PC-3 (cell line): ENCODE results near the gene GINS2. TPM values are rescaled to one million over a fixed set of nuclear protein-coding genes. Genes with fewer than 3 reads are reported as not detected.

Source experiments
- ATAC-seq: fragments of 200-7000 bp; cut with Tn5 transposase; 2 replicates; pipeline ENCODE4 v1.9.1; 2020; ENCODE audit warnings: mild to moderate bottlenecking, moderate library complexity
- BruUV-seq: library from RNA; stranded (reverse); fragments of 400-500 nt; replicated peaks from 2 replicates; lab custom pipeline; 2021; lab: Mats Ljungman, UMichigan
- CTCF ChIA-PET: fragments of 300-600 bp; sonication (Branson Sonifier 250); formaldehyde crosslinking; loops from one replicate; lab custom pipeline; 2022; ENCODE audit warnings: antibody characterized with exemption; lab: Charles Lee
- POLR2A ChIA-PET: fragments of 300-600 bp; sonication (Branson Sonifier 250); formaldehyde crosslinking; loops from one replicate; lab custom pipeline; 2022; ENCODE audit warnings: antibody characterized with exemption; ENCODE audit not compliant: unreplicated experiment; lab: Charles Lee
- DNase-seq: peaks from one replicate; pipeline ENCODE4 v3.0.0-alpha.2; 2015
- H2AFZ ChIP-seq: fragments of 300-600 bp; sonication (generic); 2 replicates; pipeline ENCODE4 v1.6.0; 2016; ENCODE audit warnings: antibody characterized with exemption, low read length
- H3F3A ChIP-seq: fragments of 300-600 bp; sonication (generic); one replicate; pipeline ENCODE4 v1.6.0; 2017; ENCODE audit warnings: antibody characterized with exemption, low read length, control low read depth, mild to moderate bottlenecking; ENCODE audit not compliant: unreplicated experiment
- H3K27ac ChIP-seq: fragments of 300-600 bp; sonication (generic); 2 replicates; pipeline ENCODE4 v1.5.1; 2016; ENCODE audit warnings: mild to moderate bottlenecking, low read length
- H3K27me3 ChIP-seq: fragments of 300-600 bp; sonication (generic); 2 replicates; pipeline ENCODE4 v1.6.1; 2016; ENCODE audit warnings: low read length, mixed read lengths
- H3K36me3 ChIP-seq: fragments of 300-600 bp; sonication (generic); 2 replicates; pipeline ENCODE4 v1.6.1; 2016; ENCODE audit warnings: low read depth, mixed run types, low read length, mixed read lengths
- H3K4me1 ChIP-seq: fragments of 300-600 bp; sonication (generic); 2 replicates; pipeline ENCODE4 v1.5.1; 2016; ENCODE audit warnings: low read length; ENCODE audit not compliant: insufficient read depth
- H3K4me2 ChIP-seq: fragments of 300-600 bp; sonication (generic); 2 replicates; pipeline ENCODE4 v1.6.0; 2016; ENCODE audit warnings: low read length
- H3K4me3 ChIP-seq: fragments of 300-600 bp; sonication (generic); 2 replicates; pipeline ENCODE4 v1.5.1; 2016; ENCODE audit warnings: mild to moderate bottlenecking, low read length, mixed read lengths
- H3K79me2 ChIP-seq: fragments of 300-600 bp; sonication (generic); 2 replicates; pipeline ENCODE4 v1.6.1; 2017; ENCODE audit warnings: low read length, mixed read lengths
- H3K9ac ChIP-seq: fragments of 300-600 bp; sonication (generic); 2 replicates; pipeline ENCODE4 v1.6.0; 2016; ENCODE audit warnings: mild to moderate bottlenecking, low read length
- H3K9me2 ChIP-seq: fragments of 300-600 bp; sonication (generic); replicated peaks from 2 replicates; pipeline ENCODE4 v1.6.1; 2016; ENCODE audit warnings: mixed run types, low read length, mixed read lengths
- H3K9me3 ChIP-seq: fragments of 300-600 bp; sonication (generic); 2 replicates; pipeline ENCODE4 v1.6.1; 2016; ENCODE audit warnings: low read length, mixed read lengths
- H4K20me1 ChIP-seq: fragments of 300-600 bp; sonication (generic); 2 replicates; pipeline ENCODE4 v1.6.1; 2016; ENCODE audit warnings: low read length, mixed read lengths
- EZH2 ChIP-seq: fragments of 300-600 bp; sonication (generic); IDR thresholded peaks from one replicate; pipeline ENCODE4 v1.6.1; 2017; ENCODE audit warnings: antibody characterized with exemption, mild to moderate bottlenecking, low read length; ENCODE audit not compliant: unreplicated experiment
- EZH2phosphoT487 ChIP-seq: fragments of 300-600 bp; sonication (generic); IDR thresholded peaks from 2 replicates; pipeline ENCODE4 v1.6.1; 2018; ENCODE audit warnings: mild to moderate bottlenecking, antibody characterized with exemption, low read length, borderline replicate concordance
- intact Hi-C: fragments of 100-400 bp; cut with micrococcal nuclease; formaldehyde crosslinking; loops from 2 replicates; pipeline ENCODE4 v1.9.0; 2023
- total RNA-seq: library from RNA; depleted of rRNA; stranded (reverse); fragments of >200 nt; gene quantifications from 2 replicates; pipeline ENCODE4 v1.2.3, GENCODE V29; 2014
- TF ChIP-seq, protein P1 (sequence below): fragments of 300-600 bp; sonication (generic); conservative IDR thresholded peaks from 2 replicates; pipeline ENCODE4 v1.5.1; 2017; ENCODE audit warnings: antibody characterized with exemption, low read depth, mild to moderate bottlenecking, low read length

Gene GINS2
- total RNA-seq, 1 experiment from 2014 or later, result 28.7 TPM

DNA sequence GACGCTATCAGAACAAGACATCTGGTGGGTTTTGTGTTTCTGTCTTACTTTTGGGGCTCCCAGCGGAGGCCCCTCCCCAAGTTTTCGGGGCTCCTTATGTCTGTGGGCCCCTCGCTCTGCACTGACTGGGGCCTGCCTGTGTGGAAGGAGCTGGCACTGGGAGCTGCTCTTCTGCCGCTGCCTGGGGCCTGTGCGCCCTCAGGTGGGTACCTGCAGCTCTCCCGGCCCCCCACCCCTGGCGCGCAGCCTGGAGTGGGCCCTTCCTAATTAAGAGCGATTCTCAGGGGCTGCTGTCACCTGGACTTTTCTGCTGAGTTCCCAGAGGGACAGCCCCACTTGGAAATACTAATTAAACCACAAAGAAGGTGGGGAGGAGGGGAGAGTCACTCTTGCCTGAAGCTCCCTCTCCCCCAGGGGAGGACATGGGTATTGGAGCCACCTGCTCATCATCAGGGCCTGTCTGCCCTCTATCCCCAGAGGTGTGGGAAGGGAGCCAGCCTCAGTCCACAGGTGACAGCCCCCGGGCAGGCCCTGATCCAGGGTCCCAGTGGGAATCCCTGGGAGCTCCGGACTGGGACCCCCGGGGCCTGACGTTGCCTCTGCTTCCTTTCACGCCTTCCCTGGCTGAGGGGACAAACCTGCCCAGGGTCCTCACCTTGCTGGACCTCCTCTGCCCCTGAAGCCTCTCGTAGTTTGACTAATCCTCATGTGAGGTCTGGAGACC lies 39.2 kb downstream of the GINS2 start:
- Histone ChIP-seq H4K20me1 (peaks cover 7% of the 10 kb centered on the region; the same call in 1 of the 2 replicates), H2AFZ (no peak overlapping the region), H3K9ac (no peak overlapping the region), H3F3A (no peaks in the 10 kb centered on the region), H3K4me2 (no peak overlapping the region), H3K27me3 (no peaks in the 10 kb centered on the region), H3K27ac (no peak overlapping the region), H3K36me3 (no peaks in the 10 kb centered on the region), H3K9me3 (no peaks in the 10 kb centered on the region), H3K79me2 (peaks cover 25% of the 10 kb centered on the region), H3K4me3 (no peak overlapping the region), H3K9me2 (no peaks in the 10 kb centered on the region), H3K4me1 (peaks cover 22% of the 10 kb centered on the region)
- ATAC-seq, result no peak
- ChIA-PET POLR2A (interaction anchor here (0.6 kb wide), 1 partner anchor 37 kb away, joined by 6 read pairs; no protein-coding TSS in a partner anchor), CTCF (no interaction called here)
- intact Hi-C loops, result no loop called here
- no TSS peak for BruUV-seq
- TF ChIP-seq EZH2 (no peak), EZH2phosphoT487 (no peak)
- TF ChIP-seq, protein P1, sequence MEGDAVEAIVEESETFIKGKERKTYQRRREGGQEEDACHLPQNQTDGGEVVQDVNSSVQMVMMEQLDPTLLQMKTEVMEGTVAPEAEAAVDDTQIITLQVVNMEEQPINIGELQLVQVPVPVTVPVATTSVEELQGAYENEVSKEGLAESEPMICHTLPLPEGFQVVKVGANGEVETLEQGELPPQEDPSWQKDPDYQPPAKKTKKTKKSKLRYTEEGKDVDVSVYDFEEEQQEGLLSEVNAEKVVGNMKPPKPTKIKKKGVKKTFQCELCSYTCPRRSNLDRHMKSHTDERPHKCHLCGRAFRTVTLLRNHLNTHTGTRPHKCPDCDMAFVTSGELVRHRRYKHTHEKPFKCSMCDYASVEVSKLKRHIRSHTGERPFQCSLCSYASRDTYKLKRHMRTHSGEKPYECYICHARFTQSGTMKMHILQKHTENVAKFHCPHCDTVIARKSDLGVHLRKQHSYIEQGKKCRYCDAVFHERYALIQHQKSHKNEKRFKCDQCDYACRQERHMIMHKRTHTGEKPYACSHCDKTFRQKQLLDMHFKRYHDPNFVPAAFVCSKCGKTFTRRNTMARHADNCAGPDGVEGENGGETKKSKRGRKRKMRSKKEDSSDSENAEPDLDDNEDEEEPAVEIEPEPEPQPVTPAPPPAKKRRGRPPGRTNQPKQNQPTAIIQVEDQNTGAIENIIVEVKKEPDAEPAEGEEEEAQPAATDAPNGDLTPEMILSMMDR, result no peak
- no peak for DNase-seq

- Histone ChIP-seq H3K9me3 (no peaks in the 10 kb centered on the region), H3K27ac (no peak overlapping the region), H3K4me3 (no peak overlapping the region), H3K9ac (no peak overlapping the region), H3K4me1 (peaks cover 27% of the 10 kb centered on the region), H3K36me3 (no peaks in the 10 kb centered on the region), H3K4me2 (no peak overlapping the region), H4K20me1 (peaks cover 10% of the 10 kb centered on the region; the same call in 1 of the 2 replicates), H3K79me2 (peaks cover 32% of the 10 kb centered on the region), H2AFZ (no peak overlapping the region), H3F3A (no peaks in the 10 kb centered on the region), H3K9me2 (no peaks in the 10 kb centered on the region), H3K27me3 (no peaks in the 10 kb centered on the region)
- CTCF ChIA-PET, result no interaction called here
- no TSS peak for BruUV-seq
- ATAC-seq, result no peak
- no peak for TF ChIP-seq EZH2
- no peak for TF ChIP-seq EZH2phosphoT487
- TF ChIP-seq, protein P1, result no peak
- POLR2A ChIA-PET, result no interaction called here
- DNase-seq, result no peak
- intact Hi-C loops, result no loop called here
Measured at GRCh38 chr16:85648805-85649204, 39.9 kb downstream of the GINS2 start.
